GM12875 (cell line): ENCODE results near the gene TBC1D3B.

Experiments used
- H3K4me3 ChIP-seq: one replicate; pipeline ENCODE4 v1.5.1; 2011; ENCODE audit warnings: low read depth, low read length, control low read depth
- TF ChIP-seq, protein P1 (sequence below): IDR thresholded peaks from 2 replicates; pipeline ENCODE4 v1.5.1; 2011; ENCODE audit warnings: low read depth, mild to moderate bottlenecking, control low read depth, inconsistent platforms, low read length, moderate library complexity, borderline replicate concordance; ENCODE audit not compliant: insufficient read depth

The TBC1D3B gene

DNA sequence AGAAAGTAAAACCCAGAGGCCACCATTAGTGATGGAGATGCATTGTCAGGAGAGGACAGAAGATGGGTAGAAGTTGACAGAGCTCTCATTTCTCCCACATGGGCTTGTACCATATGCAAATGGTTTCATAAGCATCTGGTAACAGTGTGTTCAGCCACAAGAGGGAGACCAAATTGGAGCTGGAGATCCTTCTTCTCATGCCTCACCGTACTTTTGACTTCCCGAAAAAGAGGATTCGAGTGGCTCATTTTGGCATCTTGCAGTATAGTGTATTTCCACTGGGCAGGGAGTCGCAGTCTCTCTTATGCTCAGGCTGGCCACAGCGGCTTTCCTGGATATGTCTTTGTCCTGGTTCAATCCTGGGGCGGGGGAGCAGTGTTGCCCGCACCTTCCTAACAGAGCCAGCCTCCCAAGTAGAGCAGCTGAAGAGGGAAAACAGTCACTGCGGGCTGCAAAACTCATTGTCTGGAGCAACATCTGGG lies 23.8 kb downstream of the TBC1D3B start:
- TF ChIP-seq, protein P1, sequence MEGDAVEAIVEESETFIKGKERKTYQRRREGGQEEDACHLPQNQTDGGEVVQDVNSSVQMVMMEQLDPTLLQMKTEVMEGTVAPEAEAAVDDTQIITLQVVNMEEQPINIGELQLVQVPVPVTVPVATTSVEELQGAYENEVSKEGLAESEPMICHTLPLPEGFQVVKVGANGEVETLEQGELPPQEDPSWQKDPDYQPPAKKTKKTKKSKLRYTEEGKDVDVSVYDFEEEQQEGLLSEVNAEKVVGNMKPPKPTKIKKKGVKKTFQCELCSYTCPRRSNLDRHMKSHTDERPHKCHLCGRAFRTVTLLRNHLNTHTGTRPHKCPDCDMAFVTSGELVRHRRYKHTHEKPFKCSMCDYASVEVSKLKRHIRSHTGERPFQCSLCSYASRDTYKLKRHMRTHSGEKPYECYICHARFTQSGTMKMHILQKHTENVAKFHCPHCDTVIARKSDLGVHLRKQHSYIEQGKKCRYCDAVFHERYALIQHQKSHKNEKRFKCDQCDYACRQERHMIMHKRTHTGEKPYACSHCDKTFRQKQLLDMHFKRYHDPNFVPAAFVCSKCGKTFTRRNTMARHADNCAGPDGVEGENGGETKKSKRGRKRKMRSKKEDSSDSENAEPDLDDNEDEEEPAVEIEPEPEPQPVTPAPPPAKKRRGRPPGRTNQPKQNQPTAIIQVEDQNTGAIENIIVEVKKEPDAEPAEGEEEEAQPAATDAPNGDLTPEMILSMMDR: no peak

GRCh38 chr17:36151891-36152638 lies 24.4 kb downstream of the TBC1D3B start:
- TF ChIP-seq, protein P1: no peak
- no peak overlapping the region for H3K4me3 ChIP-seq

More for the DNA sequence above, 23.8 kb downstream of the TBC1D3B start:
- H3K4me3 ChIP-seq: no peak overlapping the region

DNA sequence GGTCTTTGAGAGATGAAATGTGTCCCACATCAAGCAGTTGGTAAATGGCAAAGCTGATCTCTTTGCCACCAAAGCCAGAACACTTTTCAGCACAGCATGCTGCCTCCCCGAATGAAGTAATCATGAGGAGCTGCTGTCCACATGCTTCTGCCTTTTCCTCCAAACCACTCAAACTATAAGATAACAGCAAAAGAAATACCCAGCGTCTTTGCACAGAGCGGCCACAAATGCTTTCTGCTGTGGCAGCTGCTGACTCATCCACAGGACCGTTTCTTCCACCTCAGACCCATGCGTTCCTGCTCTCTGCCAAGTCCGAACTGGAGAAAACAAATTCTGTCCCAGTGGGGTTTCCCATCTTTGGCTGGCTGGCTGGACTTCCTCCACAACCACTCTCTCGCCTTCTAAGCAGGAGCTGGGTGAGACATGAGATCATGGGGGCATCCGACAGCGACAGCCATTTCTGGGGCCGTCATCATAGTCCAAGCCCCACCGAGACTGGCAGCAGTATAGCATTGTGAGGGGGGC lies 27.1 kb downstream of the TBC1D3B start:
- TF ChIP-seq, protein P1: no peak
- no peak overlapping the region for H3K4me3 ChIP-seq

GRCh38 chr17:36148559-36149295 lies 27.7 kb downstream of the TBC1D3B start:
- TF ChIP-seq, protein P1: peak; percentile 96
- no peak overlapping the region for H3K4me3 ChIP-seq

DNA sequence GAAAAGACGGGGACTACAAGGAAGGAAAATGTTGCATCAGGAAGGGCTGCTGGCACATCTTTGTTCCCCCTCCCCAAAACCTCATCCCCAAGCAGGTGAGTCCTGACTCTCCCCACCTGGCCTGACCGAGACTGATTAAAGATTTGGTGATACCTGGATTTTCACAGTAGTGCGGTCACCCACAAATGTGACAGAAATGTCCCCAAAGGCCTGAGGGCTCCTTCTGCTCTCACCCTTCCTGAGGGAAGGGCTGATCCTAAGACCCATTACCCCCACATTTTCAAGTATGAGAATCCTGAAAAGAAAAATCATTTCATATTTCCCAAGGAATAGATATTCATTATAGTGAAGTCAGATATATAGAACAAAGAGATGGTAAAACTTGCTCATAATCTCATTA lies 28.8 kb downstream of the TBC1D3B start:
- peak overlapping the region; percentile 5 for H3K4me3 ChIP-seq

GRCh38 chr17:36144981-36145729 lies 31.3 kb downstream of the TBC1D3B start:
- no peak overlapping the region for H3K4me3 ChIP-seq
- TF ChIP-seq, protein P1: no peak

More for the DNA sequence above, 28.8 kb downstream of the TBC1D3B start:
- TF ChIP-seq, protein P1: no peak
